Measurements from ENCODE around the gene B3GNT9. TPM values are rescaled to one million over a fixed set of nuclear protein-coding genes. Genes with fewer than 3 reads are reported as not detected.

B3GNT9 gene
- total and polyA plus RNA-seq, 3 experiments from 2014 or later, result 2.4 to 5.0 (median 2.7) TPM

DNA sequence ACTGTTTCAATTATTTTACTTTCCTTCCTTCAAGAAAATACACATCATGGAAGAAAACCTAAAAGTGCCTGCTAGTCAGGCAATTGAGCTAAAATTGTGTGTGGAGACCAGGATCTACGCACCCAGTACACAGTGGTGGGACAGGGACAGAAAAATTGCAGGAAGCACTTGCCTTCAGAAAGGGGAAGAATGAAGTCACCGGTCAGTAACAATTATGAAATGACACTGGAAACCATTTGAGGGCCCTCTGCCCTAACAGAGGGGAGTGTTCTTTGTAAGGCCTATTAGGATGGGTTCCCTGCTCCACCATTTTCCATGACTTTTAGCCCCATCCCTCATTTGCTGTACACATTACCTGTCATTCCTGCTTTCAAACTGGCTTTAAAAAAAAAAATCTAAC is 45.6 kb downstream of the B3GNT9 start:
- no peaks in the 10 kb centered on the region for H3K9me3 ChIP-seq (ENCODE audit: low read length)
- Mint-ChIP-seq H3K9me3 (no peaks in the 10 kb centered on the region), H3K4me1 (peaks cover 6 to 10% (median 7%) of the 10 kb centered on the region in 3 donors), H3K27ac (peak overlapping the region in 2 of 8 donors; percentile 15 to 78), H3K27me3 (no peaks in the 10 kb centered on the region), H3K4me3 (no peak overlapping the region), H3K36me3 (peaks cover 0 to 15% (median 4%) of the 10 kb centered on the region in 3 donors)
- no peak for DNase-seq
- H3K36me3 ChIP-seq (ENCODE audit: insufficient read depth, low read length), result peaks cover 4% of the 10 kb centered on the region
- peaks cover 7% of the 10 kb centered on the region for H3K4me1 ChIP-seq (ENCODE audit: insufficient read depth, low read length)
- no peak overlapping the region for H3K27ac ChIP-seq (ENCODE audit: low read depth, low read length)
- ChIA-PET CTCF (interaction anchor here (1.9 to 9.5 kb wide), 2 partner anchors 51 to 126 kb away, joined by 4 to 63 read pairs; no protein-coding TSS in a partner anchor), POLR2A (no interaction called here)
- H3K4me3 ChIP-seq (ENCODE audit: low read length), result no peak overlapping the region
- no peaks in the 10 kb centered on the region for H3K27me3 ChIP-seq (ENCODE audit: insufficient read depth, low read length, poor library complexity, severe bottlenecking)

DNA sequence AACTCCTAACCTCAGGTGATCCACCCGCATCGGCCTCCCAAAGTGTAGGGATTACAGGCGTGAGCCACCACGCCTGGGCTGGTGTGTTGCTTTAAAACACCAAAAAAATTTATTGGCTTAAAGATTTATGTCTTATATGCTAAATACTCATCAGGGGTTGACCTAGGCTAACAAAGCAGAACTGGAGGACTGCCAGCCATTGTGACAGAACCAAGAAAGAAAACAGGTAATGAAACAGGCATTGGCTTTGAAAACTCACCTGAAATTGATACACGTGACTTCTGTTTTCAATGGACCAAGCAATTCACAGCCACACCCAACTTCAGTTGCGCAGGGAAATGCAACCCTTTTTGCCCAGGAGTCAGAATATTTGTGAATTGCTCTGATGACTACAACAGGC is 46.0 kb downstream of the B3GNT9 start:
- H3K4me1 ChIP-seq (ENCODE audit: insufficient read depth, low read length), result peaks cover 6% of the 10 kb centered on the region
- DNase-seq, result no peak
- H3K27ac ChIP-seq (ENCODE audit: low read depth, low read length), result no peak overlapping the region
- Mint-ChIP-seq H3K4me1 (peaks cover 4 to 8% (median 7%) of the 10 kb centered on the region in 3 donors), H3K27me3 (no peaks in the 10 kb centered on the region), H3K9me3 (no peaks in the 10 kb centered on the region), H3K4me3 (no peak overlapping the region), H3K36me3 (peaks cover 0 to 13% (median 4%) of the 10 kb centered on the region in 3 donors), H3K27ac (peak overlapping the region in 2 of 8 donors; percentile 32 to 78)
- no peak overlapping the region for H3K4me3 ChIP-seq (ENCODE audit: low read length)
- POLR2A ChIA-PET, result no interaction called here
- no peaks in the 10 kb centered on the region for H3K9me3 ChIP-seq (ENCODE audit: low read length)
- peaks cover 5% of the 10 kb centered on the region for H3K36me3 ChIP-seq (ENCODE audit: insufficient read depth, low read length)
- CTCF ChIA-PET, result interaction anchor here (1.6 to 9.5 kb wide), 3 partner anchors 51 to 126 kb away, joined by 4 to 63 read pairs (median 4); no protein-coding TSS in a partner anchor
- no peaks in the 10 kb centered on the region for H3K27me3 ChIP-seq (ENCODE audit: insufficient read depth, low read length, poor library complexity, severe bottlenecking)

DNA sequence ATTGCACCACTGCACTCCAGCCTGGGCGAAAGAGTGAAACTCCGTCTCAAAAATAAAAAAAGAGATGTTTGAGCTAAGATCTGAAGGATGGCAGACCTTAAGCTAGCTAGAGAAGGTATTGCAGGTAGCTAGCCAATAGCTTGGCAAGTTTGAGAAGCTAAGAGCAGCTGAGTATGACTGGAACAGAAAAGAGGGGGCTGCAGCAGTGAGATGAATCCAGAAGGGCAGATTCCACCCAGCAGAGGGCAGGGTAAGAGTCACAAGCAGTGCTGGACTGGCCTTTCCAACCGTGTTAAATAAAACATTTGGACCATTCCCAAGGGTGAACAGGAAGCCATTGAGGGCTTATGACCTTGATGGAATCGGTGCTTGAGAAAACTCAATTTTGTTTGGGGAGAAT is 46.7 kb downstream of the B3GNT9 start:
- H3K4me3 ChIP-seq (ENCODE audit: low read length), result no peak overlapping the region
- DNase-seq, result no peak
- H3K27ac ChIP-seq (ENCODE audit: low read depth, low read length), result no peak overlapping the region
- no peaks in the 10 kb centered on the region for H3K9me3 ChIP-seq (ENCODE audit: low read length)
- peaks cover 5% of the 10 kb centered on the region for H3K36me3 ChIP-seq (ENCODE audit: insufficient read depth, low read length)
- Mint-ChIP-seq H3K27me3 (no peaks in the 10 kb centered on the region), H3K4me1 (peaks cover 0 to under 1% (median 0%) of the 10 kb centered on the region in 3 donors), H3K9me3 (no peaks in the 10 kb centered on the region), H3K36me3 (peaks cover 0 to 14% (median 4%) of the 10 kb centered on the region in 3 donors), H3K4me3 (peak overlapping the region in 1 of 7 donors; percentile 54), H3K27ac (peak overlapping the region in 2 of 8 donors; percentile 16 to 73)
- POLR2A ChIA-PET, result no interaction called here
- peaks cover 2% of the 10 kb centered on the region for H3K4me1 ChIP-seq (ENCODE audit: insufficient read depth, low read length)
- CTCF ChIA-PET, result interaction anchor here (0.9 to 9.5 kb wide), 5 partner anchors 52 to 128 kb away, joined by 3 to 63 read pairs (median 4); no protein-coding TSS in a partner anchor
- H3K27me3 ChIP-seq (ENCODE audit: insufficient read depth, low read length, poor library complexity, severe bottlenecking), result no peaks in the 10 kb centered on the region

DNA sequence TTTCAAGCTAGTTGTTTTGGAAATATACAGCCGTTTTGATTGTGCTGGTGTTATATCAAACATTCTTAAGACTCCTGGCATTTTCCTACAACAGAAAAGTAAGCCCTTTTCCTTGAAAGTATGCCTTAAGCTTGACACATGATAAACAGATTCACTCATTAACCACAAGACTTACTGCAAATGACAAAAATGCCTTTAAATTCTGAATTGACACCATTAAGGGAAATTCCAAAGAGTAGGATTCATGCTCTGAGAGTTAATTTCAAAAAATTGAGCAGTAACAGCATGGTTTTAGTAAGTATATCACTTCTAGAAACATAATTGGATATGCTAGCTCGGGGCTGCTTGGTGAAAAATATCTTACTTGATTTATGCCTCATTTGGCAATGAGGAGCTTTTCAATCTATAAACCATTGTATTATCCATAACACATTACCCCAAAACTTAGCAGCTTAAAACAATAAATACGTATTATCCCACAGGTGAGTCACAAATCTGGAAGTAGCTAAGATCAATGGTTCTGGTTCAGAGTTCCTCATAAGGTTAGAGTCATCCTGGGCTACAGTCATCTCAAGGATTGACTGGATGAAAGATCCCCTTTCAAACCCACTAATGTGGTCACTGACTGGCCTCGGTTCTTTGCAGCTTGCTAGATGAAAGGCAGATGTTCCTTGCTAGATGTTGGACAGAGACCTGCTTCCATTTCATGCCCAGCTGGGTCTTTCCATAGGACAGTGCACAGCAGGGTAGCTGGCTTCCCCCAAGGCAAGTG is 49.3 kb downstream of the B3GNT9 start:
- Mint-ChIP-seq H3K27me3 (no peaks in the 10 kb centered on the region), H3K27ac (peak overlapping the region in 1 of 8 donors; percentile 9), H3K9me3 (no peaks in the 10 kb centered on the region), H3K36me3 (peaks cover 0 to 22% (median 4%) of the 10 kb centered on the region in 3 donors), H3K4me1 (no peaks in the 10 kb centered on the region), H3K4me3 (no peak overlapping the region)
- Histone ChIP-seq H3K4me1 (ENCODE audit: insufficient read depth, low read length) (no peaks in the 10 kb centered on the region), H3K9me3 (ENCODE audit: low read length) (no peaks in the 10 kb centered on the region), H3K4me3 (ENCODE audit: low read length) (no peak overlapping the region), H3K36me3 (ENCODE audit: insufficient read depth, low read length) (peaks cover 5% of the 10 kb centered on the region), H3K27ac (ENCODE audit: low read depth, low read length) (no peak overlapping the region), H3K27me3 (ENCODE audit: insufficient read depth, low read length, poor library complexity, severe bottlenecking) (no peaks in the 10 kb centered on the region)
- DNase-seq, result no peak
- ChIA-PET POLR2A (no interaction called here), CTCF (interaction anchor here (0.6 to 9.5 kb wide), 14 partner anchors 13 to 388 kb away, joined by 3 to 63 read pairs (median 4); partner anchors contain the start of genes B3GNT9 and CBFB)

DNA sequence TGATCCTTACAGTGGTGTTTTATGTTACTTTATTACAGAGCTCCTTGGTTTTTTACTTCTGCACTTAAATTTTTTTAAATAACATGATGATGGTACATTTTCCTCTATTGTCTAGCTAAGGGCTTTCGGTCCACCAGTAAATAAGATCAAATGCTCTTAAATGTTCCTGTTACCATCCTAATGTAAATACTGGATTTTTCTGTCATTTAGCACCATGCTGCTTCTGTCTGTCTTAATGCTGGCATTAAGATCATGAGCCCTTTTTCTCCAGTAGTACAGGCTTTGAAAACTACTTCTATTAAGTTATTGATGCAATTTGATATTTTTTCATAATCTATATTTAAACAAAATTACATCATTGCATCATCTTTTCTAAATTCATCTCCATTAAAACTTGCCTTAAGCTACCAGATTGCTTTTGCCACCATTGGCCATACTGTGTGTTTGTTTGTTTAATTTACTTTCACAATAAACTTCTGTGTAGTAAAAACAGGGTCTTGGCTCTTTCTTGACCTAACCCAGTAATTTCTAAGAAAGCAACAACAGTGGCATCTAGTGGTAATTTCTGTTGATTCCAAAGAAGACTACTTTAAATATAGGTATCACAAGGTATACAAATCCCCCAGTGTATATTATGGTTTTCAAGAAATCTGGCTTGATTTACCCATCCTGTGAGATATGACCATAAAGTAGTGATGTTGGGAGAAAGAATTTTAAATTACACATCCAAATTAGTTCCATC is 50.1 kb downstream of the B3GNT9 start:
- Histone ChIP-seq H3K4me1 (ENCODE audit: insufficient read depth, low read length) (no peaks in the 10 kb centered on the region), H3K36me3 (ENCODE audit: insufficient read depth, low read length) (peaks cover 5% of the 10 kb centered on the region), H3K27ac (ENCODE audit: low read depth, low read length) (no peak overlapping the region), H3K9me3 (ENCODE audit: low read length) (no peaks in the 10 kb centered on the region), H3K27me3 (ENCODE audit: insufficient read depth, low read length, poor library complexity, severe bottlenecking) (no peaks in the 10 kb centered on the region), H3K4me3 (ENCODE audit: low read length) (no peak overlapping the region)
- Mint-ChIP-seq H3K27me3 (no peaks in the 10 kb centered on the region), H3K4me1 (no peaks in the 10 kb centered on the region), H3K9me3 (no peaks in the 10 kb centered on the region), H3K27ac (peak overlapping the region in 1 of 8 donors; percentile 9), H3K36me3 (peaks cover 0 to 22% (median 4%) of the 10 kb centered on the region in 3 donors), H3K4me3 (no peak overlapping the region)
- peak in 1 of 5 donors; percentile 20 for DNase-seq
- CTCF ChIA-PET, result interaction anchor here (1.0 to 9.5 kb wide), 12 partner anchors 13 to 125 kb away, joined by 3 to 63 read pairs (median 4); partner anchors contain the start of gene CBFB
- POLR2A ChIA-PET, result interaction anchor here (0.6 kb wide), 1 partner anchor 291 kb away, joined by 3 read pairs; no protein-coding TSS in a partner anchor

DNA sequence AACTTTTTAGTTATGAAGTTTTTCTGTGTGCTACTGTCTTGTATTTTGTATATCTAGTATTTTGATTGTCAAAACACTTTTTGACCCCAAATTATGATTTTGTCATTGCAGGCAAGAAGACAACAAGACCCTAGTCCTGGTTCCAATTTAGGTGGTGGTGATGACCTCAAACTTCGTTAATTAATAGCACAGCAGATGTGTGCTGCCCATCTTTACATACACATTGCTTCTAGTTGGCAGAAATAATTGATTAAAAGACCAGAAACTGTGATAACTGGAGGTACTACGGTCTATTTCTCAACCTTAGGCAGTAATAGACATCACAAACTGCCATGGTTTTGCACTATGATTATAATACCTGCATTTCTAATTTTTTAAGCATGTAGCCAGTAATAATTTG is 52.2 kb downstream of the B3GNT9 start:
- peaks cover 5% of the 10 kb centered on the region for H3K36me3 ChIP-seq (ENCODE audit: insufficient read depth, low read length)
- H3K27ac Mint-ChIP-seq, result no peak overlapping the region
- no peaks in the 10 kb centered on the region for H3K27me3 ChIP-seq (ENCODE audit: insufficient read depth, low read length, poor library complexity, severe bottlenecking)
- peaks cover 0 to 27% (median 4%) of the 10 kb centered on the region in 3 donors for H3K36me3 Mint-ChIP-seq
- no peak overlapping the region for H3K4me3 ChIP-seq (ENCODE audit: low read length)
- H3K4me1 ChIP-seq (ENCODE audit: insufficient read depth, low read length), result no peaks in the 10 kb centered on the region
- peaks cover 0 to 2% (median 0%) of the 10 kb centered on the region in 3 donors for H3K4me1 Mint-ChIP-seq
- H3K9me3 Mint-ChIP-seq, result no peaks in the 10 kb centered on the region
- no peaks in the 10 kb centered on the region for H3K9me3 ChIP-seq (ENCODE audit: low read length)
- ChIA-PET CTCF (interaction anchor here (9.5 kb wide), 1 partner anchor 57 kb away, joined by 63 read pairs; no protein-coding TSS in a partner anchor), POLR2A (no interaction called here)
- DNase-seq, result no peak
- H3K27me3 Mint-ChIP-seq, result no peaks in the 10 kb centered on the region
- no peak overlapping the region for H3K4me3 Mint-ChIP-seq
- H3K27ac ChIP-seq (ENCODE audit: low read depth, low read length), result no peak overlapping the region
